HEK293 (cell line): ENCODE measurements around the gene COL12A1.

Source experiments
- GLIS1 ChIP-seq: fragments of 450-650 bp; formaldehyde crosslinking; IDR thresholded peaks from 2 replicates; pipeline ENCODE4 v1.5.1; 2016; ENCODE audit warnings: missing biosample characterization, missing genetic modification characterization
- HOXA7 ChIP-seq: sonication (generic); formaldehyde crosslinking; IDR thresholded peaks from 2 replicates; pipeline ENCODE4 v1.8.1; 2022; ENCODE audit warnings: missing genetic modification reagents, borderline replicate concordance
- KLF10 ChIP-seq: fragments of 450-650 bp; IDR thresholded peaks from 2 replicates; pipeline ENCODE4 v1.5.1; 2018; ENCODE audit warnings: missing biosample characterization, mild to moderate bottlenecking, missing genetic modification characterization
- KLF9 ChIP-seq: fragments of 450-650 bp; formaldehyde crosslinking; IDR thresholded peaks from 2 replicates; pipeline ENCODE4 v1.5.1; 2016; ENCODE audit warnings: missing biosample characterization, missing genetic modification characterization, low read depth
- MYNN ChIP-seq: fragments of 450-650 bp; formaldehyde crosslinking; IDR thresholded peaks from 2 replicates; pipeline ENCODE4 v1.5.1; 2016; ENCODE audit warnings: missing biosample characterization, missing genetic modification characterization, borderline replicate concordance
- SCRT1 ChIP-seq: fragments of 450-650 bp; formaldehyde crosslinking; IDR thresholded peaks from 2 replicates; pipeline ENCODE4 v1.5.1; 2016; ENCODE audit warnings: missing biosample characterization, missing genetic modification characterization, borderline replicate concordance
- YY1 ChIP-seq: fragments of 450-650 bp; formaldehyde crosslinking; IDR thresholded peaks from 2 replicates; pipeline ENCODE4 v1.5.1; 2018; ENCODE audit warnings: missing biosample characterization, missing genetic modification characterization
- ZBTB21 ChIP-seq: fragments of 450-650 bp; formaldehyde crosslinking; IDR thresholded peaks from 2 replicates; pipeline ENCODE4 v1.5.1; 2017; ENCODE audit warnings: missing biosample characterization, missing genetic modification characterization
- ZBTB48 ChIP-seq: fragments of 450-650 bp; formaldehyde crosslinking; IDR thresholded peaks from 2 replicates; pipeline ENCODE4 v1.5.1; 2016; ENCODE audit warnings: missing biosample characterization, missing genetic modification characterization
- ZNF132 ChIP-seq: fragments of 450-650 bp; formaldehyde crosslinking; IDR thresholded peaks from 2 replicates; pipeline ENCODE4 v1.5.1; 2017; ENCODE audit warnings: missing biosample characterization, missing genetic modification characterization, borderline replicate concordance
- ZNF140 ChIP-seq: fragments of 450-650 bp; formaldehyde crosslinking; IDR thresholded peaks from 2 replicates; pipeline ENCODE4 v1.5.1; 2016; ENCODE audit warnings: missing biosample characterization, missing genetic modification characterization
- ZNF155 ChIP-seq: fragments of 450-650 bp; formaldehyde crosslinking; IDR thresholded peaks from 2 replicates; pipeline ENCODE4 v1.5.1; 2016; ENCODE audit warnings: missing biosample characterization, missing genetic modification characterization
- ZNF16 ChIP-seq: fragments of 450-650 bp; formaldehyde crosslinking; IDR thresholded peaks from 2 replicates; pipeline ENCODE4 v1.5.1; 2016; ENCODE audit warnings: low read depth, missing biosample characterization, missing genetic modification characterization
- ZNF2 ChIP-seq: fragments of 450-650 bp; formaldehyde crosslinking; IDR thresholded peaks from 2 replicates; pipeline ENCODE4 v1.5.1; 2016; ENCODE audit warnings: missing biosample characterization, missing genetic modification characterization
- ZNF202 ChIP-seq: fragments of 450-650 bp; formaldehyde crosslinking; IDR thresholded peaks from 2 replicates; pipeline ENCODE4 v1.5.1; 2016; ENCODE audit warnings: missing biosample characterization, missing genetic modification characterization, borderline replicate concordance
- ZNF24 ChIP-seq: fragments of 450-650 bp; formaldehyde crosslinking; IDR thresholded peaks from 2 replicates; pipeline ENCODE4 v1.5.1; 2016; ENCODE audit warnings: missing biosample characterization, missing genetic modification characterization
- ZNF248 ChIP-seq: fragments of 450-650 bp; formaldehyde crosslinking; IDR thresholded peaks from 2 replicates; pipeline ENCODE4 v1.5.1; 2017; ENCODE audit warnings: missing biosample characterization, missing genetic modification characterization
- ZNF266 ChIP-seq: fragments of 450-650 bp; formaldehyde crosslinking; IDR thresholded peaks from 2 replicates; pipeline ENCODE4 v1.5.1; 2016; ENCODE audit warnings: missing biosample characterization, missing genetic modification characterization, low read depth
- ZNF341 ChIP-seq: fragments of 450-650 bp; formaldehyde crosslinking; IDR thresholded peaks from 2 replicates; pipeline ENCODE4; 2016; ENCODE audit warnings: low read depth, missing biosample characterization, missing genetic modification characterization
- ZNF394 ChIP-seq: fragments of 450-650 bp; formaldehyde crosslinking; IDR thresholded peaks from 2 replicates; pipeline ENCODE4 v1.5.1; 2016; ENCODE audit warnings: missing biosample characterization, missing genetic modification characterization, mild to moderate bottlenecking, moderate library complexity, borderline replicate concordance
- ZNF423 ChIP-seq: fragments of 450-650 bp; formaldehyde crosslinking; IDR thresholded peaks from 2 replicates; pipeline ENCODE4 v1.5.1; 2016; ENCODE audit warnings: missing biosample characterization, missing genetic modification characterization
- ZNF518A ChIP-seq: fragments of 450-650 bp; formaldehyde crosslinking; conservative IDR thresholded peaks from 2 replicates; pipeline ENCODE4 v1.5.1; 2016; ENCODE audit warnings: low read depth, missing biosample characterization, missing genetic modification characterization
- ZNF555 ChIP-seq: fragments of 450-650 bp; formaldehyde crosslinking; conservative IDR thresholded peaks from 2 replicates; pipeline ENCODE4 v1.5.1; 2017; ENCODE audit warnings: missing biosample characterization, mild to moderate bottlenecking, missing genetic modification characterization, inconsistent platforms
- ZNF585B ChIP-seq: fragments of 450-650 bp; formaldehyde crosslinking; IDR thresholded peaks from 2 replicates; pipeline ENCODE4 v1.5.1; 2016; ENCODE audit warnings: missing biosample characterization, missing genetic modification characterization
- ZNF624 ChIP-seq: fragments of 450-650 bp; formaldehyde crosslinking; IDR thresholded peaks from 2 replicates; pipeline ENCODE4 v1.5.1; 2017; ENCODE audit warnings: missing biosample characterization, missing genetic modification characterization
- ZNF654 ChIP-seq: fragments of 450-650 bp; formaldehyde crosslinking; IDR thresholded peaks from 2 replicates; pipeline ENCODE4 v1.5.1; 2016; ENCODE audit warnings: low read depth, missing biosample characterization, missing genetic modification characterization
- ZNF670 ChIP-seq: fragments of 450-650 bp; formaldehyde crosslinking; IDR thresholded peaks from 2 replicates; pipeline ENCODE4 v1.5.1; 2016; ENCODE audit warnings: missing biosample characterization, missing genetic modification characterization, low read depth
- ZNF837 ChIP-seq: fragments of 450-650 bp; formaldehyde crosslinking; IDR thresholded peaks from 2 replicates; pipeline ENCODE4 v1.5.1; 2016; ENCODE audit warnings: missing biosample characterization, missing genetic modification characterization
- ZSCAN23 ChIP-seq: fragments of 450-650 bp; formaldehyde crosslinking; IDR thresholded peaks from 2 replicates; pipeline ENCODE4 v1.5.1; 2016; ENCODE audit warnings: missing biosample characterization, missing genetic modification characterization
- TF ChIP-seq, protein P1 (sequence below): fragments of 450-650 bp; formaldehyde crosslinking; IDR thresholded peaks from 2 replicates; pipeline ENCODE4 v1.5.1; 2016; ENCODE audit warnings: missing biosample characterization, missing genetic modification characterization
- TF ChIP-seq, protein P2 (sequence below): fragments of 450-650 bp; formaldehyde crosslinking; IDR thresholded peaks from 2 replicates; pipeline ENCODE4 v1.5.1; 2016; ENCODE audit warnings: missing biosample characterization, missing genetic modification characterization, borderline replicate concordance

COL12A1 gene

GRCh38 chr6:75205776-75206575, at the start of gene COL12A1 (continued):
- TF ChIP-seq SCRT1 (no peak), ZNF555 (tag by site-specific recombination) (no peak), ZNF654 (no peak; the same call in none of the 2 replicates), GLIS1 (peak; percentile 94), ZNF16 (tag by site-specific recombination) (no peak), ZSCAN23 (tag by site-specific recombination) (no peak), KLF9 (tag by site-specific recombination) (no peak; the same call in 1 of the 2 replicates), ZNF24 (peak; percentile 70; the same call in 1 of the 2 replicates), ZNF518A (tag by site-specific recombination) (0 out of 2 replicates have a peak, but pooled peaks have one; percentile 18), ZNF202 (tag by site-specific recombination) (no peak), ZNF585B (tag by site-specific recombination) (no peak), MYNN (tag by site-specific recombination) (no peak), ZNF248 (tag by site-specific recombination) (no peak), ZNF132 (tag by site-specific recombination) (no peak), ZNF670 (tag by site-specific recombination) (no peak), ZNF423 (no peak), KLF10 (tag by site-specific recombination) (peak; percentile 71; the same call in 1 of the 2 replicates), ZNF2 (tag by site-specific recombination) (no peak), ZNF624 (tag by site-specific recombination) (no peak), ZNF266 (tag by site-specific recombination) (no peak), ZBTB21 (tag by site-specific recombination) (peak; percentile 57; the same call in 1 of the 2 replicates), ZNF341 (peak; percentile 94), ZBTB48 (tag by site-specific recombination) (peak; percentile 66), YY1 (no peak), HOXA7 (CRISPR knock-in tag) (no peak), ZNF155 (tag by site-specific recombination) (no peak), ZNF140 (tag by site-specific recombination) (peak; percentile 32; the same call in 1 of the 2 replicates), ZNF837 (tag by site-specific recombination) (no peak), ZNF394 (peak; percentile 95)
- TF ChIP-seq, protein P1, sequence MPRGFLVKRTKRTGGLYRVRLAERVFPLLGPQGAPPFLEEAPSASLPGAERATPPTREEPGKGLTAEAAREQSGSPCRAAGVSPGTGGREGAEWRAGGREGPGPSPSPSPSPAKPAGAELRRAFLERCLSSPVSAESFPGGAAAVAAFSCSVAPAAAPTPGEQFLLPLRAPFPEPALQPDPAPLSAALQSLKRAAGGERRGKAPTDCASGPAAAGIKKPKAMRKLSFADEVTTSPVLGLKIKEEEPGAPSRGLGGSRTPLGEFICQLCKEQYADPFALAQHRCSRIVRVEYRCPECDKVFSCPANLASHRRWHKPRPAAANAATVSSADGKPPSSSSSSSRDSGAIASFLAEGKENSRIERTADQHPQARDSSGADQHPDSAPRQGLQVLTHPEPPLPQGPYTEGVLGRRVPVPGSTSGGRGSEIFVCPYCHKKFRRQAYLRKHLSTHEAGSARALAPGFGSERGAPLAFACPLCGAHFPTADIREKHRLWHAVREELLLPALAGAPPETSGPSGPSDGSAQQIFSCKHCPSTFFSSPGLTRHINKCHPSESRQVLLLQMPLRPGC (tag by site-specific recombination): peak; percentile 60
- TF ChIP-seq, protein P2, sequence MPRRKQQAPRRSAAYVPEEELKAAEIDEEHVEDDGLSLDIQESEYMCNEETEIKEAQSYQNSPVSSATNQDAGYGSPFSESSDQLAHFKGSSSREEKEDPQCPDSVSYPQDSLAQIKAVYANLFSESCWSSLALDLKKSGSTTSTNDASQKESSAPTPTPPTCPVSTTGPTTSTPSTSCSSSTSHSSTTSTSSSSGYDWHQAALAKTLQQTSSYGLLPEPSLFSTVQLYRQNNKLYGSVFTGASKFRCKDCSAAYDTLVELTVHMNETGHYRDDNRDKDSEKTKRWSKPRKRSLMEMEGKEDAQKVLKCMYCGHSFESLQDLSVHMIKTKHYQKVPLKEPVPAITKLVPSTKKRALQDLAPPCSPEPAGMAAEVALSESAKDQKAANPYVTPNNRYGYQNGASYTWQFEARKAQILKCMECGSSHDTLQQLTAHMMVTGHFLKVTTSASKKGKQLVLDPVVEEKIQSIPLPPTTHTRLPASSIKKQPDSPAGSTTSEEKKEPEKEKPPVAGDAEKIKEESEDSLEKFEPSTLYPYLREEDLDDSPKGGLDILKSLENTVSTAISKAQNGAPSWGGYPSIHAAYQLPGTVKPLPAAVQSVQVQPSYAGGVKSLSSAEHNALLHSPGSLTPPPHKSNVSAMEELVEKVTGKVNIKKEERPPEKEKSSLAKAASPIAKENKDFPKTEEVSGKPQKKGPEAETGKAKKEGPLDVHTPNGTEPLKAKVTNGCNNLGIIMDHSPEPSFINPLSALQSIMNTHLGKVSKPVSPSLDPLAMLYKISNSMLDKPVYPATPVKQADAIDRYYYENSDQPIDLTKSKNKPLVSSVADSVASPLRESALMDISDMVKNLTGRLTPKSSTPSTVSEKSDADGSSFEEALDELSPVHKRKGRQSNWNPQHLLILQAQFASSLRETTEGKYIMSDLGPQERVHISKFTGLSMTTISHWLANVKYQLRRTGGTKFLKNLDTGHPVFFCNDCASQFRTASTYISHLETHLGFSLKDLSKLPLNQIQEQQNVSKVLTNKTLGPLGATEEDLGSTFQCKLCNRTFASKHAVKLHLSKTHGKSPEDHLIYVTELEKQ: 0 out of 2 replicates have a peak, but pooled peaks have one; percentile 28
